Neural cell (in vitro differentiated cells): Measurements from ENCODE around the gene RBSN. TPM values are rescaled to one million over a fixed set of nuclear protein-coding genes. Genes with fewer than 3 reads are reported as not detected.
"Not testable (repeated sequence)": the region's sequence is repeated elsewhere in the genome, so short reads cannot be mapped to it uniquely, and the experiment has no call there.

Experiments
- H2AFZ ChIP-seq: fragments of 200-600, 300-800 bp; sonication (generic), shearing (Covaris generic); 2 replicates; pipeline ENCODE4 v1.6.0; 2014; ENCODE audit warnings: low read depth, mild to moderate bottlenecking, antibody characterized with exemption, low read length, moderate library complexity
- H3F3A ChIP-seq: fragments of 200-600 bp; shearing (Covaris generic); 2 replicates; pipeline ENCODE4 v1.6.1; 2016; ENCODE audit warnings: mild to moderate bottlenecking, moderate library complexity, mixed read lengths, antibody characterized with exemption, low read length; ENCODE audit not compliant: insufficient read depth, poor library complexity, severe bottlenecking
- H3K27ac ChIP-seq: fragments of 200-600, 300-800 bp; sonication (generic), shearing (Covaris generic); 2 replicates; pipeline ENCODE4 v1.5.1; 2014; ENCODE audit warnings: mild to moderate bottlenecking, low read length, moderate library complexity
- H3K27me3 ChIP-seq: fragments of 300-800, 200-600 bp; sonication (generic), shearing (Covaris generic); 2 replicates; pipeline ENCODE4 v1.6.0; 2014; ENCODE audit warnings: mild to moderate bottlenecking, low read depth, low read length, moderate library complexity; ENCODE audit not compliant: insufficient read depth
- H3K36me3 ChIP-seq: fragments of 300-800, 200-600 bp; sonication (generic), shearing (Covaris generic); 2 replicates; pipeline ENCODE4 v1.5.1; 2014; ENCODE audit warnings: mild to moderate bottlenecking, antibody characterized with exemption, low read length, moderate library complexity; ENCODE audit not compliant: insufficient read depth
- H3K4me2 ChIP-seq: fragments of 300-800, 200-600 bp; sonication (generic), shearing (Covaris generic); 2 replicates; pipeline ENCODE4 v1.6.0; 2014; ENCODE audit warnings: mild to moderate bottlenecking, low read length
- H3K4me3 ChIP-seq: fragments of 300-800, 200-600 bp; sonication (generic), shearing (Covaris generic); 2 replicates; pipeline ENCODE4 v1.5.1; 2014; ENCODE audit warnings: mild to moderate bottlenecking, low read length, moderate library complexity
- H3K79me2 ChIP-seq: fragments of 200-600 bp; shearing (Covaris generic); replicated peaks from 2 replicates; pipeline ENCODE4 v1.6.0; 2014; ENCODE audit warnings: mild to moderate bottlenecking, low read length, moderate library complexity; ENCODE audit not compliant: insufficient read depth
- H3K9ac ChIP-seq: fragments of 300-800, 200-600 bp; sonication (generic), shearing (Covaris generic); 2 replicates; pipeline ENCODE4 v1.6.1; 2016; ENCODE audit warnings: mild to moderate bottlenecking, low read length, mixed read lengths
- H3K9me2 ChIP-seq: fragments of 200-600 bp; shearing (Covaris generic); 2 replicates; pipeline ENCODE4 v1.6.1; 2016; ENCODE audit warnings: mild to moderate bottlenecking, low read length, mixed read lengths; ENCODE audit not compliant: insufficient read depth
- H3K9me3 ChIP-seq: fragments of 200-600, 300-800 bp; sonication (generic), shearing (Covaris generic); 2 replicates; pipeline ENCODE4 v1.6.1; 2016; ENCODE audit warnings: mild to moderate bottlenecking, mixed run types, low read length, moderate library complexity, mixed read lengths
- H4K20me1 ChIP-seq: fragments of 200-600 bp; shearing (Covaris generic); 2 replicates; pipeline ENCODE4 v1.6.1; 2016; ENCODE audit warnings: mild to moderate bottlenecking, mixed run types; ENCODE audit not compliant: insufficient read depth
- CTCF ChIP-seq: fragments of 450-650 bp; IDR thresholded peaks from 2 replicates; pipeline ENCODE4 v1.5.1; 2014; ENCODE audit warnings: antibody characterized with exemption, mild to moderate bottlenecking, moderate library complexity; ENCODE audit not compliant: poor library complexity, severe bottlenecking
- EP300 ChIP-seq: fragments of 450-650 bp; conservative IDR thresholded peaks from 2 replicates; pipeline ENCODE4 v1.6.1; 2014; ENCODE audit warnings: antibody characterized with exemption, mild to moderate bottlenecking, moderate library complexity; ENCODE audit not compliant: poor library complexity, severe bottlenecking
- EZH2 ChIP-seq: fragments of 200-600, 300-800 bp; shearing (Covaris generic), sonication (generic); IDR thresholded peaks from 2 replicates; pipeline ENCODE4 v1.6.1; 2014; ENCODE audit warnings: antibody characterized with exemption, low read length, borderline replicate concordance, mild to moderate bottlenecking; ENCODE audit not compliant: insufficient read depth, poor library complexity, severe bottlenecking
- MXI1 ChIP-seq: fragments of 450-650 bp; conservative IDR thresholded peaks from 2 replicates; pipeline ENCODE4 v1.6.1; 2014; ENCODE audit warnings: antibody characterized with exemption, mild to moderate bottlenecking; ENCODE audit not compliant: poor library complexity, severe bottlenecking
- POLR2AphosphoS5 ChIP-seq: IDR thresholded peaks from 2 replicates; pipeline ENCODE4 v1.6.1; 2012
- RAD21 ChIP-seq: fragments of 450-650 bp; conservative IDR thresholded peaks from 2 replicates; pipeline ENCODE4 v1.6.1; 2014; ENCODE audit warnings: antibody characterized with exemption, mild to moderate bottlenecking, moderate library complexity
- REST ChIP-seq: IDR thresholded peaks from 2 replicates; pipeline ENCODE4 v1.6.1; 2012; ENCODE audit warnings: borderline replicate concordance
- SMC3 ChIP-seq: fragments of 450-650 bp; conservative IDR thresholded peaks from 2 replicates; pipeline ENCODE4 v1.6.1; 2014; ENCODE audit warnings: antibody characterized with exemption, mild to moderate bottlenecking, moderate library complexity; ENCODE audit not compliant: poor library complexity
- TAF1 ChIP-seq: IDR thresholded peaks from 2 replicates; pipeline ENCODE4 v1.6.1; 2012; ENCODE audit warnings: low read depth
- polyA minus RNA-seq: library from RNA; depleted of rRNA, polyadenylated mRNA; stranded (reverse); fragments of >200 nt; gene quantifications from 2 replicates; pipeline ENCODE4 v1.2.3, GENCODE V29; 2014
- polyA plus RNA-seq: library from polyadenylated mRNA; depleted of rRNA; stranded (reverse); fragments of >200 nt; gene quantifications from 2 replicates; pipeline ENCODE4 v1.2.3, GENCODE V29; 2014

Gene RBSN
- polyA plus RNA-seq (21.7 and 27.6 TPM in 2 replicates), polyA minus RNA-seq (90.1 and 93.1 TPM in 2 replicates)

- Histone ChIP-seq H3K27ac (peak within 1 kb of the TSS; percentile 85), H3K36me3 (peaks cover 5% of the 10 kb centered on the region), H3K4me2 (peak within 1 kb of the TSS; percentile 69), H3K27me3 (no peaks in the 10 kb centered on the region), H4K20me1 (no peaks in the 10 kb centered on the region), H3F3A (no peaks in the 10 kb centered on the region), H3K4me3 (peak within 1 kb of the TSS; percentile 70), H3K79me2 (peaks cover 23% of the 10 kb centered on the region), H3K9me2 (no peaks in the 10 kb centered on the region), H3K9ac (peak within 1 kb of the TSS; percentile 94), H2AFZ (peak within 1 kb of the TSS; percentile 68), H3K9me3 (no peaks in the 10 kb centered on the region)
- peak; percentile 74 for TF ChIP-seq TAF1
- no peak for TF ChIP-seq EZH2
- peak; percentile 94 for TF ChIP-seq POLR2AphosphoS5
- TF ChIP-seq RAD21: peak; percentile 11
- peak; percentile 77 for TF ChIP-seq MXI1
- peak; percentile 88 for TF ChIP-seq REST
- TF ChIP-seq CTCF: no peak
- peak; percentile 62 for TF ChIP-seq EP300
Measured at GRCh38 chr3:15098503-15099363, at the start of gene RBSN. Gene RBSN (minus strand): TSS chr3:15099148. CDS start chr3:15096120, 3,028 bp downstream.

- Histone ChIP-seq H3K79me2 (no peaks in the 10 kb centered on the region), H3K9me2 (no peaks in the 10 kb centered on the region), H4K20me1 (no peaks in the 10 kb centered on the region), H3K4me2 (no peak overlapping the region), H3K27ac (no peak overlapping the region), H3K9me3 (no peaks in the 10 kb centered on the region), H3K27me3 (no peaks in the 10 kb centered on the region), H2AFZ (no peak overlapping the region), H3K4me3 (no peak overlapping the region), H3K9ac (no peak overlapping the region), H3F3A (no peaks in the 10 kb centered on the region), H3K36me3 (no peaks in the 10 kb centered on the region)
- TF ChIP-seq POLR2AphosphoS5 (no peak), REST (no peak), SMC3 (no peak), RAD21 (no peak), MXI1 (no peak), TAF1 (no peak), EP300 (no peak)
Measured at GRCh38 chr3:15148614-15149013, 49.7 kb upstream of the RBSN start.

- not testable (repeated sequence) for H3K4me3 ChIP-seq, H3K79me2 ChIP-seq, H3K36me3 ChIP-seq, H3K9me2 ChIP-seq, H3K9me3 ChIP-seq, H4K20me1 ChIP-seq, H3K9ac ChIP-seq, H3K27me3 ChIP-seq, H2AFZ ChIP-seq, H3K4me2 ChIP-seq, H3F3A ChIP-seq, H3K27ac ChIP-seq
Measured at GRCh38 chr3:15136885-15137284, 37.9 kb upstream of the RBSN start.

- H3K4me3 ChIP-seq, H4K20me1 ChIP-seq, H3K27ac ChIP-seq, H3K9me2 ChIP-seq, H3K79me2 ChIP-seq, H2AFZ ChIP-seq, H3K9me3 ChIP-seq, H3F3A ChIP-seq, H3K36me3 ChIP-seq, H3K4me2 ChIP-seq, H3K27me3 ChIP-seq, H3K9ac ChIP-seq: not testable (repeated sequence)
Measured at GRCh38 chr3:15134968-15135367, 36.0 kb upstream of the RBSN start.
